ENCODE data around the gene SUN5.
A peak's percentile ranks its signal among the peaks of the same experiment; 100 is the strongest.
"Not testable (repeated sequence)": the region's sequence is repeated elsewhere in the genome, so short reads cannot be mapped to it uniquely, and the experiment has no call there.

SUN5 gene

GRCh38 chr20:32978009-32978335 lies 26.3 kb downstream of the SUN5 start:
- no peak for DNase-seq (ENCODE audit: extremely low read depth in 1 of 2, low read depth in 1 of 2)

- DNase-seq (ENCODE audit: extremely low read depth in 1 of 2, low read depth in 1 of 2) = no peak
Observed at GRCh38 chr20:32977281-32978008, 26.8 kb downstream of the SUN5 start.

- DNase-seq (ENCODE audit: extremely low read depth in 1 of 2, low read depth in 1 of 2) = no peak
Observed at GRCh38 chr20:32976746-32977145, 27.5 kb downstream of the SUN5 start.

GRCh38 chr20:32975698-32976674 lies 28.2 kb downstream of the SUN5 start:
- no peak for DNase-seq (ENCODE audit: extremely low read depth in 1 of 2, low read depth in 1 of 2)

GRCh38 chr20:32975121-32975520 lies 29.1 kb downstream of the SUN5 start:
- not testable (repeated sequence) for DNase-seq (ENCODE audit: extremely low read depth in 1 of 2, low read depth in 1 of 2)

- DNase-seq (ENCODE audit: extremely low read depth in 1 of 2, low read depth in 1 of 2) = not testable (repeated sequence)
Observed at GRCh38 chr20:32974204-32975064, 29.8 kb downstream of the SUN5 start.

GRCh38 chr20:32973077-32973717 lies 31.0 kb downstream of the SUN5 start:
- DNase-seq (ENCODE audit: extremely low read depth in 1 of 2, low read depth in 1 of 2) = no peak

GRCh38 chr20:32972181-32973076 lies 31.8 kb downstream of the SUN5 start:
- DNase-seq (ENCODE audit: extremely low read depth in 1 of 2, low read depth in 1 of 2) = peak; percentile 47 to 84

- no peak for DNase-seq (ENCODE audit: extremely low read depth in 1 of 2, low read depth in 1 of 2)
Observed at GRCh38 chr20:32971703-32972161, 32.5 kb downstream of the SUN5 start.

- no peak for DNase-seq (ENCODE audit: extremely low read depth in 1 of 2, low read depth in 1 of 2)
Observed at GRCh38 chr20:32970973-32971300, 33.3 kb downstream of the SUN5 start.

GRCh38 chr20:32970115-32970972 lies 33.9 kb downstream of the SUN5 start:
- no peak for DNase-seq (ENCODE audit: extremely low read depth in 1 of 2, low read depth in 1 of 2)

- no peak for DNase-seq (ENCODE audit: extremely low read depth in 1 of 2, low read depth in 1 of 2)
Observed at GRCh38 chr20:32969356-32970114, 34.7 kb downstream of the SUN5 start.

- DNase-seq (ENCODE audit: extremely low read depth in 1 of 2, low read depth in 1 of 2) = no peak
Observed at GRCh38 chr20:32968478-32969241, 35.6 kb downstream of the SUN5 start.

- DNase-seq (ENCODE audit: extremely low read depth in 1 of 2, low read depth in 1 of 2) = peak in 1 of 2 donors; percentile 53
Observed at GRCh38 chr20:32967961-32968457, 36.2 kb downstream of the SUN5 start.

- DNase-seq (ENCODE audit: extremely low read depth in 1 of 2, low read depth in 1 of 2) = peak in 1 of 2 donors; percentile 62
Observed at GRCh38 chr20:32966881-32967781, 37.1 kb downstream of the SUN5 start.

GRCh38 chr20:32966382-32966781 lies 37.9 kb downstream of the SUN5 start:
- DNase-seq (ENCODE audit: extremely low read depth in 1 of 2, low read depth in 1 of 2) = no peak

Data from stimulated activated CD8-positive, alpha-beta memory T cell treated with anti-CD3 and anti-CD28 coated beads, Interleukin-7, amount 100 ng/mL, for 48 hours (primary cell).